Activated CD4-positive, alpha-beta T cell treated with anti-CD3 and anti-CD28 coated beads for 48 hours (primary cell): Measurements from ENCODE around the gene SPTB.

Source experiments
- DNase-seq: peaks from one replicate; pipeline ENCODE4 v3.0.0-alpha.2; 2020

The SPTB gene

GRCh38 chr14:64763085-64763782 lies 116.5 kb downstream of the SPTB start:
- no peak for DNase-seq

DNA sequence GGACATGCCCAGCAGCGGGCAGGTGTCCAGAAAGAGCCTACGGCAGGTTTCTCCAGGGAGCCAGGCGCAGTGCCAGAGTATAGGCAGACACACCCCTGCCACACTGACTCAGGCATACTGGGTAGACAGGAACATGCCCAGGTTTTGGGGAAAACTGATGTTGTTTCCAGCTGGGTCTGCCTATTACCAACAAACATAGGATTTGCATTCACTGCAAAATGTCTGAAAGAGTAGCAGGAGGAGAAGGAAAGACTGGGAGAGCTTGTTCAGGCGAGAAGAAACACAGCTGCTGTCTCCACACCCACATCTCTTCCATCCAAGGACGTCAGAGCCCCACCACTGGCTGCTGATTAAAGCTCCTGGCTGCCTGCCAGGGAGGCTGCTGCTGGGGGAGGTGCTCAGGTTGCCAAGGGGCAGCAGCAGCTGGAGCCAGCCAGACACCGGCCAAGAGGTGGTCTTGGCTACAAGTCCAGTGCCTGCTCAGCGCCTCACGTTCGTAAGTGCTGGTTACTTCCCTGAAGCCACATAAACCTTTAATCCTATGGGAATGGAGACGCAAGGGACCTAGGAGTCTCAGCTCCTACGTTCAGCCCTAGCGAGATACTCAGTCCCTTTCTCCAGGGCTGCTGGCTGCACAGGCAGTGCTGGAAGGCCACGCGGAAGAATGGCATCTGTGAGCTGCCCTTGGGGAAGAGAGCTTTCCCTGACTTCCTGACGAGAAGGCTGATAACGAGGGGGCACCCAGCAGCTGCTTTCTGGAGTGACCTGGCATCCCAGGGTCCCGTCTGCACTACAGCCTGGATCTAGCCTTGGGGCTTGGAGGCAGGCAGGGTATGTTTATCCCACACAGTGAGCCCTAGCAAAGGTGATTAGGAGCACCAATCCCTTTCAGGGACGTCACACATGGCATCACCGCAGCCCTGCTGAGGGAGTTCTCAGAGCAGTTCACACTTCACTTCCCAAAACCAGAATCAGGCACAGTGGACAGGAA lies 117.4 kb downstream of the SPTB start:
- peak; percentile 50 for DNase-seq

DNA sequence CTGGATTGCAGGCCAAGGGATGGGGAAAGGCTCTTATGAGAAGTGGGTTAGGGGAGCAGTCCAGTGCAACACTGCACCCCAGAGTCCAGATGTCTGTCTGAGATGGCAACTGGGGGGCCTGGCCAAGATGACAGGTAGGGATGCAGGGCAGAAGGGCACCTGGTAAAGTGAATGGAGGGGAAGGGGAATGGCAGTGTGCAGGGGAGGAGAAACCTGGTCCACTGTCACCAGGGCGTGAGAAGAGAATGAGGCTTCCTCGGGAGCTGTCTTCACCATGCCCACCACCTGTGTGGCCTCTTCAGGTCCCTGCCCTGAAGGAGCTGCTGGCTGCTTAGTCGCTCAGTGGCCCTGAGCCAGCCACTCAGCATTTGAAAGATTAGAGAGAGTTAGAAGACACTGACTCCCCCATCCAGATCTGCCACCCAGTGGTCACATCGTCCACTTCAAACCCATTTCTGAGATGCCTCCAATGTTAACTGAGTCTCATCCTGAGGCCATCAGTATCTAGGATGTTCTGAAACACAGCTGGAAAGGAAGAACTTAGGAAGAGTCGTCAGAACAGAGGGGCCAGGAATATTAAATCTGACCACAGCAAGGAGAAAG lies 118.2 kb downstream of the SPTB start:
- no peak for DNase-seq

GRCh38 chr14:64760916-64761315 lies 118.8 kb downstream of the SPTB start:
- DNase-seq, result no peak

DNA sequence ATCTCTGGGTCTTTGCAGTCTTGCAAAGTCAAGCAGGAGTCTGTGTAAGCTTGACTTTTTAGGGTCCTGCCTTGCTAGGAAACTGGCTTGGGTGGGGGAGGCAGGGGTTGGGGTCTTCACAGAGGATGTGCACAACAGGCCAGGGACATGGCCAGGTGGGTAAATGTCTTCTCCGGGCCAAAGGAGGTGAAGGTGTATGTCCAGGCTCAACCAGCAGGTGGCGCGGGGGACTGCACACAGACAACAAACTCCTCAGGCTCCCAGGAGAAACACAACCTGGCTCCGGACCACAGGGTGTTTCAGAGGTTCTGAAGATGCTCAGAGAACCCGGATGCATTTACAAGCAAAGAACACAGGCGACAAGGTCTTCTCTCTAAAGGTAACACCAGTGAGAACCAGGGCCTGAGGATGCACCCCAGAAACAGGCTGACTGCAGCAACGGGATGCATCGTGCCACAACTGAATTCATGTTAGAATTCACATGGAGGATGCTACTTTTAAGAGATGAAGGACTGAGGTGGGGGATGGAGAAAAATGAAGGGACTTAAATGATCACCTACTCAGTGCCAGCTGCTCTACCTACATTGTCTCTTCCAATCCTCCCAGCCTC lies 119.5 kb downstream of the SPTB start:
- peak; percentile 75 for DNase-seq

DNA sequence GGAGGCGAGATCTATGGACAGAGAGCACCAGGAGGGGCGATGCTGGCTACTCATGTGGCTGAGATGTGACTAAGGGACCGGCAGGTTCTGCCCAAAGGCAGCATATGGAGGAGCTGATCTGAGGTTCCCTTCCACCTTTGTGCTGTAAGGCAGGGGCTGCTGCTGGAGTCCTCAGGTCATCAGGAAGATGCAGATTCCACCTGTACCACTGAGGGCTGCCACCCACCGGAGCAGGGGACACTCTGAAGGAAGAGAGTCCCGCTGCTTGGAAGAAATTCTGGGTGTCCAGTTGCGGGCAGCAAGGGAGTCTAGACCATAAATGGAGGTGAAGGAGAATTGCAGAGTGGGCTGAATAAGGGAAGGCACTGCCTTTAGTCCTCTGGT lies 120.2 kb downstream of the SPTB start:
- DNase-seq, result no peak

DNA sequence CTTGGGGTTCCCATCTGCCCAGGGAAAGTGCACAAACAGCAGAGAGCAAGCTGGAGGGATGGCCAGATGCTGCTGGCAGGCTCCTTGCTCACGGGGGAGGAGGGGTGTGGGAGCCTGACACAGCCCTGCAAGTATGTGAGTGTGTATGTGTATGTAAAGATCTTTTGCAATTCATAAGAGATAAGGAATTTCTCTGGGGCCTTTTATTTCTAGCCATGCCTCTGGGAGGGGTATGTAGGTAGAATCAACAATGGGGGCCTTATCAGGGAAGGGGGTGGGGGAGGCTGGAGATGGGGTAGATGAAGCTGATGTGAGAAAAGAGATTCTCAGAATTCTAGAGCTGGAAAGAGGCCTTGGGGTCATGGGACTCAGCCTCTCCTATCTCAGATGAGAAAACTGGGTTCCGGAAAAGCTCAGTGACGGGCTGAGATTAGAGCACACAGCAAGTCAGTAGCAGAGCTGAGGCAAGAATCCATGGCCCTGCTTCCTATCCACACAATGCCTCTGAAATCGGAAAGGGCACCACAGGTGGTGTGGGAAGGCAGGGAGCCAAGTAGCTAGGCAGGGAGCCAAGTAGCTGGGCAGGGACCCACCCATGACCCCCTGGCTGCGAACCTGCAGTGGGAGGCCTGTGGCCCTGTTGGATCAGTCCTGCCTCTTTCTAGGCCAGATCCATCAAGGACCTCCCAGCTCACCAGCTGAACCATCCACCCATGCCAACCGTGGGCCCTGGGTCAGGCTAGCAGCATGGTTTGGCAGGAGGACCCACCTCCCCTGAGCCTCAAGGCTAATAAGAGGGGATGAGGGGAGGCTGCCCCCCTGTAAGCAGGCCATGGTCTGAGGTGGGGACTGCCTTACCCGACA lies 120.8 kb downstream of the SPTB start:
- no peak for DNase-seq

DNA sequence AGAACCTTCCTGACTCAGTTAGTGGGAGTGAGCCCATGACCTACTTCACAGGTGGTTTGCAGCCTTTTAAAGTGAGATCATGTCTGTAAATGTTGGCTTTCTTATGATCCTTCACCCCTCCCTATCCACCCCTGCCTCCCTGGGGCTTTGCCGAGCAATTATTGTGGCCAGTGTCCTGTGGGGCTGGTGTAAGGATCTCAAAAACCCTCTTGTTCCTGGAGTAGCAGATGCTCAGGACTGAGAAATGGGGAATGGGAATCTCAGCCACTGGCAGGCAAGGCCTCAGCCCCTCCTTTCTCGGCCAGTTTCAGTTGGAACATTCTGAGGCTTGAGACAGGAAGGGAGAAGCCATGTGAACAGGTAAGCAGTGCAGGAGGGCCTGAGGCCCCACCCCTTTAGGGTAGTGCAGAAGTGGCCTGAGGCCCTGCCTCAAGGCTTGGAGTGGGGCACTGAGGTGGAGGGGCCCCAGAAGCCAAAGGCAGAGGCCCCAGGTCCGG lies 121.6 kb downstream of the SPTB start:
- no peak for DNase-seq

DNA sequence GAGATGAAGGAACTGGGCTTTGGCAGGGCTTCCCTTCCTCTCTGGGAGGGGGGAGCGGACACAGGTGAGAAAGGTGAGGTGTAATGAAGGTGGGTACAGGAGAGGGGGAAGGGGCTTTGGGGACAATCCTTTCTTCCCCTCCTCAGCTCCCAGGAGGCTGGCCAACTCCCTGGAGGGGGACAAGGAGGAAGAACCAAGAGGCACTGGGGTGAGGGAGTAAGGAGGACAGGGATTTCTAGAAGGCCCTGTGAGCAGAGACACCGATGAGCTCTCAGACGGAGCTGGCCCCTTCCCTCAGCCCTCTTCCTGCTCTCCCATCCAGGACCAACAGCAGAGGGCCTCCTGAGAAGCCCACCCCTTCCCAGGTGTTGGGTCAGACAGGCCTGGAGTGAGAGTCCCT lies 122.1 kb downstream of the SPTB start:
- no peak for DNase-seq

DNA sequence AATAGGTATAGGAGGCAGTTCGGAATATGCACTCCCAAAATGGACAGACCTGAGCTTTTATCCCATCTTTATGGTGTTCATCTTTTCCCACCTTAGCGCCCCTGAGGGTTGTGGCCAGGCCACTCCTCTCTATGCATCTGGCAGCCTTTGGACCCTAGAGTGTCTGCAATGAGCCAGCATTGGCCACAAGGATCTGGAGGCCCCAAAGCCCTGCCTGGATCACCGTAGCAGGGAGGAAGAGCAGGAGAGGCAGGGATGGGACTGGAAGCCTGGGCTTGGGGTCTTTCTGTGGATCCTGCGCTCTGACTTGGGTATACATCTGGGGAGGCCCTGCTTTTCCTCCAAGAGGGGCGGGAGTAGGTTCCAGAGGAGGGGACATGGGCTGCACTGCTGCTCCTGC lies 123.0 kb downstream of the SPTB start:
- DNase-seq, result no peak

DNA sequence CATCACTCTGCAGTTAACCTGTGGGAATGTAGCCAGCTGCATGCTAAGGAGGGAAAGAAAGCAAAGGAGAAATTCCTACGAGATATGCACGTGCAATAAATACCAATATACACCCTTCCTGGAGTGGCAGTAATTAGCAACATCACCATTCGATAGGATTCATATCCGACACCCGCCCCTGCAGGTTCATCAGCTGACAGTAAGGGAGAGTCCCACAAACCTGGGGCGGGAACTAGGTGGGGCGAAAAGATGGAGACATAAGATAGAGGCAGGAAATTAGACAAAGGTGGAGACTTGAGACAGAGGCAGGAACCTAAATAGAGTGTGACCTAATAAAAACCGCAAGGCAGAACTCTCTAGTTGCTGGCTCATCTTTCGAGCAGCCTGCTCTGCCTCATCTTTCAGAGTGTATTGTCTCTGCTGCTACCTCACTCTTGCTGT lies 123.9 kb downstream of the SPTB start:
- peak; percentile 51 for DNase-seq

- no peak for DNase-seq
Measured at GRCh38 chr14:64754685-64755084, 125.0 kb downstream of the SPTB start.

DNA sequence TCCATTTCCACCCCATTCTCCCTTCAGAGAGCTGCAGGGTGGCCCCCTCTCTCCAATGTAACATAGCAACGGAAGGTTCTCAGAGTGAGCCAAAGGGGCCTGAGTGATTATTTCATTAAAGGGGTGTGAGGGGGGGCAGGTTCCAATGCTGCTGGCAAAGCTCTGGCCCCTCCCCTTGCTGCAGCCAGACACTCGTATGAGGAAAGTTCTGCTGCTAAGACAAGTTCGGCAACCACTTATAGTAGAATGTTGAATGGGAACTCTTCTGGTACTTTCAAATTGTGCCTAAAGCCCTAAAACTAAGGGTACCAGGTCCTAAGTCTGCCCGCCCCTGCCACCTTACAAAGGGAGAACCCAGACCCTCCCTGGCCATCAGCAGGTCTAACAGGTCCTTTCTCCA lies 125.7 kb downstream of the SPTB start:
- DNase-seq, result no peak

DNA sequence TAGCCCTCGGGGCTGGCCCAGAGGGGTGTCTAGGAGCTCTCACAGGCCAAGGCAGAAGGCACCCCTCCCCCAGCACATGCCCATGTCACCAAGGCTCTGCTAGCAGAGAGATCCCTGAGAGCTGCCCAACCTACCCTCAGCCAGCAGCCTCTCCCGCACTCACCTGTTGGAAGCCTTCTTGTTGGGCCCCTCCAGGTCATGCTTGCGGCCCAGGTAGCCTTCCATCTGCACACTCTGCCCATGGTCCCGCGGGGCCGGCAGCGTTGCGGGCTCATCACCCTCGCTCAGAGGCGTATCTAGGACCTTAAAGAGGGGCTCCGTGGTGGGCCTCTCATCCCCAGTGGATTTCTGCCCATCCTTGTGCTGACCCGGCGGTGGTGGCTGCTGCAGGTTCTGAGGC lies 126.3 kb downstream of the SPTB start:
- no peak for DNase-seq

GRCh38 chr14:64752909-64753308 lies 126.8 kb downstream of the SPTB start:
- no peak for DNase-seq

DNA sequence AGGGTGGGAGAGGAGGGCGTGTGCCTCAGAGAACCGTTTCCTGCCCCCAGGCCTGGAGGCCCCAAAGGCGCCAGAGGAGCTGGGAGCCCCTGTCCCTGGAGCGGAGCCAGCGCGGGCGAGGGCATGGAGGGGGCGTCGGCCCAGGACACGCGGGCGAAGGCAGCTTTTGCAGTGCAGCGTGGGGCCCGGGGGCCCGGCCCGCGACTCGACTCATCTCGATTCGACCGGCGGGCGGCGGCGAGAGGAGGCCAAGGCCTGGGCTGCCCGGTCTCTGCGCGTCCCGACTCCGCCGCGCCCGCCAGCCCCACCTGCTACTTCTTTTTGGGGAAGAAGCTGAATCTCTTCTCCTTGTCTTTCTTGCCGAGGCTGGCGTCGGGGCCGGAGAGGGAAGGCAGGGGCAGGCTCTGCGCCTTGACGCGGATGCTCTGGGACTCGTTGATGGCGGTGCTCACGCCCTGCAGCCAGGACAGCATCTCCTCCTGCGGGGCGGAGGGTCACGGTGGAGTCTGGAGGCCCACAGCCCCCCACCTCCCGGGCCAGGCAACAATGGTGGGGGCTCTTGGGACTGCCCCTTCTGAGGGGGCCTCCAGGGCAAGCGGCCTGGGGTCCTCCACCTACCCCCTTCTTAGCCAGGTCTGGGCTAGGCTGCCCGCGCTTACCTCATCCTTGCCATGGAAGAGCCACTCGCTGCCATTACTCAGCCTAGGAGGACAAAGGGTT lies 130.6 kb downstream of the SPTB start:
- no peak for DNase-seq

- DNase-seq, result no peak
Measured at GRCh38 chr14:64748521-64748920, 131.2 kb downstream of the SPTB start.

- no peak for DNase-seq
Measured at GRCh38 chr14:64747327-64747726, 132.4 kb downstream of the SPTB start.

DNA sequence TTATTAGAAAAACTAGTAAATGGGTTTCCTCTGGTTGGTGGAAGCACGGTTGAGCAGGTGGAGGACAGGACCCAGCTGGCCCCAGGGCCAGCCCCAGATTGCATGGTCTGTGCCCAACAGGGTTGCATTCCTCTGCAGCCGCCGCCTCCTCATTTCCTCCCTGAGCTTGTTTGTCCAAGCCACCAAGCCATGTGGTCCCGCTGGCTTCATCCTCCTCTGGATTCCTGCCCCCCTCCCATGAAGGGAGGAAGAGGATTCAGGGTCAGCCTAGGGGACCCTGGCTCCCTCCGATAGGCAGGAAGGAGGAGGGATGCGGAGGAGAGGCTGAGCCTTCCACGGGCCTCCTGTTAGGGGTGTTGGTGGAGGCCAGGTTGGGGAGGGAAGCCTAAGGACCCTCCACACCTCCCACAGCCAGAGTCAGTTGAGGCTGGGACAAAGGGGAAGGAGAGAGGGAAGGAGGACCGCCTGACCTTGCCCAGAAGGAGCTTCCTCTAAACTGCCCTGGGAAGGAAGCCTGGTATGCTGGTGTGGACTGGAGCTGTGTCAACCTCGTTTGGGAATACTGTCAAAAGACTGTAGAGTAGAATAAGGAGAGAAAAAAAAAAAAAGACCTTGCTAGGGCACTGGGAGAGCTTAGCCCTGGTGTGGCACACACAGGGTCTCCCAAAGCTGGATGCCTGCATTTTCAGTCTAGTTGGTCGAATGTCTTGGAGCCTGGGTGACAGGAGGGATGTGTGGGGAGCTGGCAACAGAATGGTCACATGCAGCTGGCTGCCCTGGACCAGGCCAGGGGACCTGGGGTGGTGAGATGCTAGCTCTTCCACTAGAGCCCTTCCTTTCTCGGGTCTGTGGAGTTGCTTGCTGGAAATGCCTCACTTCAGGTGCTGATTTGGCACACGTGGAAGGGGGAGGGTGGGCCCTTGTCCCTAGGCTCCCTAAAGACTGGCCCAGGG lies 133.1 kb downstream of the SPTB start:
- no peak for DNase-seq

GRCh38 chr14:64745511-64746091 lies 134.1 kb downstream of the SPTB start:
- no peak for DNase-seq
